Astrocyte (in vitro differentiated cells and primary cell): Measurements from ENCODE around the gene C19orf73. TPM values are rescaled to one million over a fixed set of nuclear protein-coding genes. Genes with fewer than 3 reads are reported as not detected.
A peak's percentile ranks its signal among the peaks of the same experiment; 100 is the strongest.
"Not testable (repeated sequence)": the region's sequence is repeated elsewhere in the genome, so short reads cannot be mapped to it uniquely, and the experiment has no call there.

Experiments
- DNase-seq: peaks from one replicate; pipeline ENCODE4 v3.0.0-alpha.2; 2010; ENCODE audit warnings: low read depth
- FAIRE-seq: peaks from 2 replicates; lab custom pipeline; 2011; peaks lifted over from hg19 to GRCh38; lab: Jason Lieb, UNC
- H2AFZ ChIP-seq: 2 replicates; pipeline ENCODE4 v1.6.0; 2012; ENCODE audit warnings: low read depth, low read length, inconsistent platforms
- H3K27ac ChIP-seq: 2 replicates; pipeline ENCODE4 v1.5.1; 2011; ENCODE audit warnings: low read depth, low read length, inconsistent platforms
- H3K27me3 ChIP-seq: 2 replicates; pipeline ENCODE4 v1.6.0; 2011; ENCODE audit warnings: low read length, inconsistent platforms; ENCODE audit not compliant: insufficient read depth
- H3K36me3 ChIP-seq: 2 replicates; pipeline ENCODE4 v1.5.1; 2011; ENCODE audit warnings: low read length, inconsistent platforms; ENCODE audit not compliant: insufficient read depth
- H3K4me1 ChIP-seq: 2 replicates; pipeline ENCODE4 v1.5.1; 2011; ENCODE audit warnings: low read length, inconsistent platforms; ENCODE audit not compliant: insufficient read depth
- H3K4me2 ChIP-seq: 2 replicates; pipeline ENCODE4 v1.6.0; 2012; ENCODE audit warnings: low read length, inconsistent platforms
- H3K4me3 ChIP-seq: 2 replicates; pipeline ENCODE4 v1.5.1; 2011; ENCODE audit warnings: low read depth, mild to moderate bottlenecking, low read length, inconsistent platforms; ENCODE audit not compliant: insufficient read depth
- H3K79me2 ChIP-seq: 2 replicates; pipeline ENCODE4 v1.6.0; 2012; ENCODE audit warnings: mild to moderate bottlenecking, low read length, inconsistent platforms; ENCODE audit not compliant: insufficient read depth
- H3K9ac ChIP-seq: 2 replicates; pipeline ENCODE4 v1.6.0; 2012; ENCODE audit warnings: mild to moderate bottlenecking, low read length, inconsistent platforms
- H3K9me3 ChIP-seq: 2 replicates; pipeline ENCODE4 v1.5.1; 2012; ENCODE audit warnings: low read depth, mild to moderate bottlenecking, low read length, inconsistent platforms; ENCODE audit not compliant: insufficient read depth
- H4K20me1 ChIP-seq: 2 replicates; pipeline ENCODE4 v1.6.0; 2012; ENCODE audit warnings: low read length, inconsistent platforms; ENCODE audit not compliant: insufficient read depth
- H3K27ac Mint-ChIP-seq: one replicate; pipeline ENCODE4 v1.8.0; 2021; ENCODE audit warnings: mild to moderate bottlenecking, mixed read lengths; ENCODE audit not compliant: unreplicated experiment
- H3K27me3 Mint-ChIP-seq: one replicate; pipeline ENCODE4 v1.8.0; 2021; ENCODE audit warnings: low read depth, mixed read lengths; ENCODE audit not compliant: unreplicated experiment
- H3K36me3 Mint-ChIP-seq: one replicate; pipeline ENCODE4 v1.8.0; 2021; ENCODE audit warnings: low read depth, mixed read lengths; ENCODE audit not compliant: unreplicated experiment
- H3K4me1 Mint-ChIP-seq: one replicate; pipeline ENCODE4 v1.8.0; 2021; ENCODE audit warnings: low read depth, mixed read lengths; ENCODE audit not compliant: unreplicated experiment
- H3K4me3 Mint-ChIP-seq: one replicate; pipeline ENCODE4 v1.8.0; 2021; ENCODE audit warnings: mild to moderate bottlenecking, moderate library complexity, mixed read lengths; ENCODE audit not compliant: unreplicated experiment
- H3K9me3 Mint-ChIP-seq: one replicate; pipeline ENCODE4 v1.8.0; 2021; ENCODE audit warnings: mild to moderate bottlenecking, mixed read lengths; ENCODE audit not compliant: unreplicated experiment
- CTCF ChIP-seq: IDR thresholded peaks from 2 replicates; pipeline ENCODE4 v1.5.1; 2011; ENCODE audit warnings: low read depth, mild to moderate bottlenecking, inconsistent platforms, low read length, moderate library complexity; ENCODE audit not compliant: insufficient read depth
- EZH2 ChIP-seq: IDR thresholded peaks from 2 replicates; pipeline ENCODE4 v1.6.1; 2012; ENCODE audit warnings: mild to moderate bottlenecking, low read length, inconsistent platforms; ENCODE audit not compliant: insufficient read depth
- total RNA-seq: library from RNA; stranded (reverse); gene quantifications from 2 replicates; pipeline ENCODE4 v1.2.1, GENCODE V29; 2021

Gene C19orf73
- total RNA-seq, 1 donor from 2014 or later = 0.73 TPM

- Mint-ChIP-seq H3K4me1 (peaks cover 5% of the 10 kb centered on the region), H3K27ac (no peak overlapping the region), H3K9me3 (peaks cover 3% of the 10 kb centered on the region), H3K4me3 (peak overlapping the region; percentile 77), H3K36me3 (peaks cover 15% of the 10 kb centered on the region), H3K27me3 (peaks cover 9% of the 10 kb centered on the region)
- peak overlapping the region; percentile 95 for H2AFZ ChIP-seq
- H3K27ac ChIP-seq = peak overlapping the region; percentile 19
- H3K27me3 ChIP-seq = peaks cover 3% of the 10 kb centered on the region
- H3K36me3 ChIP-seq = no peaks in the 10 kb centered on the region
- DNase-seq = peak; percentile 86
- no peaks in the 10 kb centered on the region for H4K20me1 ChIP-seq
- FAIRE-seq = peak; percentile 65
- peaks cover 4% of the 10 kb centered on the region for H3K4me1 ChIP-seq
- no peak for TF ChIP-seq CTCF
- no peak for TF ChIP-seq EZH2
- H3K4me3 ChIP-seq = peak overlapping the region; percentile 47
- H3K9me3 ChIP-seq = no peaks in the 10 kb centered on the region
- H3K79me2 ChIP-seq = no peaks in the 10 kb centered on the region
- H3K4me2 ChIP-seq = peak overlapping the region; percentile 85
- peak overlapping the region; percentile 48 for H3K9ac ChIP-seq
These were observed 9.0 kb upstream of the C19orf73 start for GRCh38 chr19:49127674-49128544.

- H3K4me2 ChIP-seq = peak overlapping the region; percentile 85
- DNase-seq, H3K4me1 ChIP-seq, H3K9me3 Mint-ChIP-seq, H3K27me3 ChIP-seq, H3K4me3 ChIP-seq, H3K4me3 Mint-ChIP-seq, H3K79me2 ChIP-seq, FAIRE-seq, H3K4me1 Mint-ChIP-seq, H3K9ac ChIP-seq, H3K27ac ChIP-seq, H3K27ac Mint-ChIP-seq, H3K36me3 ChIP-seq, H3K9me3 ChIP-seq, H4K20me1 ChIP-seq: not testable (repeated sequence)
- H2AFZ ChIP-seq = peak overlapping the region; percentile 95
- Mint-ChIP-seq H3K27me3 (peaks cover 12% of the 10 kb centered on the region), H3K36me3 (peaks cover 15% of the 10 kb centered on the region)
These were observed 8.3 kb upstream of the C19orf73 start for GRCh38 chr19:49127225-49127624.

GRCh38 chr19:49126575-49126974 lies 7.6 kb upstream of the C19orf73 start:
- Histone ChIP-seq H3K27me3 (peaks cover 3% of the 10 kb centered on the region), H3K36me3 (no peaks in the 10 kb centered on the region), H4K20me1 (no peaks in the 10 kb centered on the region), H3K4me2 (no peak overlapping the region), H3K4me3 (no peak overlapping the region), H3K9me3 (no peaks in the 10 kb centered on the region), H3K79me2 (no peaks in the 10 kb centered on the region), H3K9ac (no peak overlapping the region), H3K4me1 (peaks cover 4% of the 10 kb centered on the region), H3K27ac (no peak overlapping the region), H2AFZ (no peak overlapping the region)
- DNase-seq (no peak), FAIRE-seq (no peak)
- H3K36me3 Mint-ChIP-seq = peaks cover 15% of the 10 kb centered on the region
- peaks cover 3% of the 10 kb centered on the region for H3K9me3 Mint-ChIP-seq
- no peak overlapping the region for H3K4me3 Mint-ChIP-seq
- H3K27ac Mint-ChIP-seq = no peak overlapping the region
- peaks cover 5% of the 10 kb centered on the region for H3K4me1 Mint-ChIP-seq
- peaks cover 12% of the 10 kb centered on the region for H3K27me3 Mint-ChIP-seq
- no peak for TF ChIP-seq CTCF
- TF ChIP-seq EZH2 = no peak
